ENCODE data around the gene STX10. TPM values are rescaled to one million over a fixed set of nuclear protein-coding genes. Genes with fewer than 3 reads are reported as not detected.
"Not testable (repeated sequence)": the region's sequence is repeated elsewhere in the genome, so short reads cannot be mapped to it uniquely, and the experiment has no call there.

Gene STX10
- total RNA-seq, 8 experiments from 2014 or later: 23.4 to 57.5 (median 34.1) TPM

GRCh38 chr19:13176345-13176744 is 26.2 kb upstream of the STX10 start:
- in situ Hi-C loops (cut with MboI; ENCODE audit: low pct_unique_long_range_greater_than_20kb in 2 of 9, low sequenced_read_pairs in 9 of 9, unreplicated experiment in 9 of 9): no loop called here

DNA sequence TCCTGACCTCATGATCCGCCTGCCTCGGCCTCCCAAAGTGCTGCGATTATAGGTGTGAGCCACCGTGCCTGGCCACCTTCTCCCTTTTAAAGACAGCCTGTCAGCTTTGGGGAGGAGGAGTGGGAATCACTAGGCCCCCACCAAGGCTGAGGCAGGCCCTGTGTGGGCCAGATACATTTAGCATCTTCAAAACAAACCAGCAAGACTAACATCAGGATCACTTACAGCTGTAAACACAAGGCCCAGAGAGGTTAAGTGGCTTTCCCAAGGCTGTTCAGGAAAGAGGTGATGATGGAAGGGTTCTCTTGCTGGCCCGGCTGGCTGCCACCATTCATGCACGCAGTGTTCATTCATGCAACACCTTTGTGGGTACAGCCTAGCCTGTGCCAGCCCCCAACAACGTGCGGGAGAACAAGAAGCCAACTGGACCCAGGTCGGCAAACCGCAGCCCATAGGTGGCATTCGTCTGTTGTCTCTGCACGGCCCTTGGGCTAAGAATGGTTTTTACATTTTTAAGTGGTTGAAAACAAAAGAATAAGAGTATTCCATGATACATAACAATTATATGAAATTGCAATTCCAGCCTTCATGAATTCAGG is 23.1 kb upstream of the STX10 start:
- in situ Hi-C loops (cut with MboI; ENCODE audit: low pct_unique_long_range_greater_than_20kb in 2 of 9, low sequenced_read_pairs in 9 of 9, unreplicated experiment in 9 of 9): no loop called here
- WGBS, 10 experiments: 44 to 100% (median 87%) methylated on average over 3 to 9 of the region's 12 CpGs; no CpG with 5 or more reads in 3 of the 10 experiments
- ATAC-seq (replicated peaks in 6 of 8): no peak
- Histone ChIP-seq H3K4me3 (no peak overlapping the region), H3K4me1 (replicated peaks in 1 of 2) (peaks cover 0 to 6% of the 10 kb centered on the region in 2 donors), H3K27ac (no peak overlapping the region)

More at GRCh38 chr19:13176345-13176744, 26.2 kb upstream of the STX10 start:
- Histone ChIP-seq H3K4me1 (replicated peaks in 1 of 2) (peaks cover 0 to 6% of the 10 kb centered on the region in 2 donors), H3K4me3 (no peak overlapping the region), H3K27ac (no peak overlapping the region)
- ATAC-seq (replicated peaks in 6 of 8): peak in 1 of 8 experiments; percentile 35
- 0 to 75% (median 38%) methylated on average over 1 to 6 of the region's 8 CpGs; no CpG with 5 or more reads in 2 of the 10 experiments for WGBS, 10 experiments

DNA sequence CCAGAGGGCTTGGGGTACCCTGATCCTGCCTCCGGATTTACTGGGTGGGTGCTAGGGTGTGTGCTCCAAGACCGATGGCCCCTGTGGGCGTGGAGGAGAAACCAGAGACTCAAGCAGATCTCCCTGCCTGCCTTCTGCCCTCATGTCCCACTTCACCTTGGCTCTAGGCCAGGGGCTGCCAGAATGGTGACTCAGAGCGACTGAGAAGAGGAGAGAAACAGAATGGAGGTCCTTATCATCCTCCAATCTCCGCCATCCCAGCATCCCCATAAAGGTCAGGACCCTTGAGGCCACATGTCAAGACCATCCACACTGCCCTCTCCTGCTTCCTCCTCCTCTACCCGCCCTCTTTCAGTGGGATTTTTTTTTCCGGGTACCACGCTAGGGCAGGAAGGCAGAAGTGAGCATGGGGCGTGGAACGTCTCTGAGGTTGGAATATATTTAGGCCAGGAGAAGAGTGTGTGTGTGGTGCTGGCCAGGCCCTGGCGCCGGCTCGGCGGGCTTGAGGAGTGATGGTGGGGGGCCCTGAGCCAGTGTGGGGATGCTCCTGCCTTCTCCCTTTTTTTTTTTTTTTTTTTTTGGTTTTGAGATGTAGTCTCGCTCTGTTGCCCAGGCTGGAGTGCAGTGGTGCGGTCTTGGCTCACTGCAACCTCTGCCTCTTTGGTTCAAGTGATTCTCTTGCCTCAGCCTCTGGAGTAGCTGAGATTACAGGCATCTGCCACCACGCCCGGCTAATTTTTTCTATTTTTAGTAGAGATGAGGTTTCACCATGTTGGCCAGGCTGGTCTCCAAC is 22.4 kb upstream of the STX10 start:
- no peak overlapping the region for H3K4me3 ChIP-seq
- ATAC-seq (replicated peaks in 6 of 8): peak in 6 of 8 experiments; percentile 8 to 57 (median 30)
- no peak overlapping the region for H3K27ac ChIP-seq
- 13 to 93% (median 40%) methylated on average over 2 to 5 of the region's 18 CpGs; no CpG with 5 or more reads in 5 of the 10 experiments for WGBS, 10 experiments
- peaks cover 3 to 11% of the 10 kb centered on the region in 2 donors for H3K4me1 ChIP-seq (replicated peaks in 1 of 2)
- in situ Hi-C loops (cut with MboI; ENCODE audit: low pct_unique_long_range_greater_than_20kb in 2 of 9, low sequenced_read_pairs in 9 of 9, unreplicated experiment in 9 of 9): no loop called here

DNA sequence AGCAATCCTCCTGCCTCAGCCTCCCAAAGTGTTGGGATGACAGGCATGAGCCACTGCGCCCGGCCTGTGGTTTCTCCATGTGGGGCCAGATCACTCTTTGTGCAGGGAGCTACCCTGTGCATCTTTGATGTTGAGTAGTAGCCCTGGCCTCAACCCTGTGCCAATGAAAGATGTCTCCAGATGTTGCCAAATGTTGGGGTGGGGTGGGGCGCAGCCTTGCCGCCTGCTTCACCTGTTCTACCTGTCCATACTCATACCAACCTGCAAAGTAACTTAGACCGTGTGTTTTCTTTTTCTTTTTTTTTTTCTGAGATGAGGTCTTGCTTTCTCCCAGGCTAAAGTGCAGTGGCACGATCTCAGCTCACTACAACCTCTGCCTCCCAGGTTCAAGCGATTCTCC is 21.0 kb upstream of the STX10 start:
- Histone ChIP-seq H3K4me3 (no peak overlapping the region), H3K27ac (no peak overlapping the region), H3K4me1 (replicated peaks in 1 of 2) (peaks cover 9 to 16% of the 10 kb centered on the region in 2 donors)
- WGBS, 10 experiments: 77 to 100% (median 97%) methylated on average over 1 to 5 of the region's 7 CpGs; no CpG with 5 or more reads in 1 of the 10 experiments
- ATAC-seq (replicated peaks in 6 of 8): no peak
- in situ Hi-C loops (cut with MboI; ENCODE audit: low pct_unique_long_range_greater_than_20kb in 2 of 9, low sequenced_read_pairs in 9 of 9, unreplicated experiment in 9 of 9): no loop called here

DNA sequence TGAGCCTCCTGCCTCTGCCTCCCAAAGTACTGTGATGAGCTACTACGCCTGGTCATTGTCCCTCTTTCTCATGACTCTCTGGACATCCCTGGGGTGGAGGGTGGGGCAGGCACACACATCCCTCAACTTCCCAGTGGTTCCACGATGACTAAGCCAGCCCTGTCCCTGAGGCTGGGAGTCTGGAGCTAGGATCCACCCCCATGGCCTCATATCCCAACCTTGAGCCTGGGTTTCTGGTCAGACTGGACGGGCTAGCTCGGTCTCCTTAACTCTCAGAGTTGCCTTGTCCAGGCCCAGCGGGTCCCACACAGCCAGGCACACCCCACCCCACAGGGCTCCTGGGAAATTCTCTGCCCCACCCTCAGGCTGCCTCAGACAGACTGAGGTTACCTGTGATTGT is 19.6 kb upstream of the STX10 start:
- 0 to 100% (median 80%) methylated on average over 1 to 2 of the region's 5 CpGs; no CpG with 5 or more reads in 5 of the 10 experiments for WGBS, 10 experiments
- in situ Hi-C loops (cut with MboI; ENCODE audit: low pct_unique_long_range_greater_than_20kb in 2 of 9, low sequenced_read_pairs in 9 of 9, unreplicated experiment in 9 of 9): no loop called here
- no peak overlapping the region for H3K27ac ChIP-seq
- H3K4me3 ChIP-seq: no peak overlapping the region
- peaks cover 15 to 22% of the 10 kb centered on the region in 2 donors for H3K4me1 ChIP-seq (replicated peaks in 1 of 2)
- ATAC-seq (replicated peaks in 6 of 8): peak in 3 of 8 experiments; percentile 7 to 41 (median 33)

- ATAC-seq (replicated peaks in 6 of 8); in situ Hi-C loops (cut with MboI; ENCODE audit: low pct_unique_long_range_greater_than_20kb in 2 of 9, low sequenced_read_pairs in 9 of 9, unreplicated experiment in 9 of 9); H3K4me3 ChIP-seq; H3K27ac ChIP-seq: not testable (repeated sequence)
- 100% methylated on average over 1 to 2 of the region's 3 CpGs; no CpG with 5 or more reads in 4 of the 10 experiments for WGBS, 10 experiments
- peaks cover 28 to 29% of the 10 kb centered on the region in 2 donors for H3K4me1 ChIP-seq (replicated peaks in 1 of 2)
Observed at GRCh38 chr19:13166151-13166550, 16.0 kb upstream of the STX10 start.

GRCh38 chr19:13165162-13165997 is 15.2 kb upstream of the STX10 start:
- ATAC-seq (replicated peaks in 6 of 8): no peak
- H3K4me1 ChIP-seq (replicated peaks in 1 of 2): peaks cover 28 to 29% of the 10 kb centered on the region in 2 donors
- no peak overlapping the region for H3K4me3 ChIP-seq
- in situ Hi-C loops (cut with MboI; ENCODE audit: low pct_unique_long_range_greater_than_20kb in 2 of 9, low sequenced_read_pairs in 9 of 9, unreplicated experiment in 9 of 9): no loop called here
- peak overlapping the region; percentile 91 to 96 for H3K27ac ChIP-seq
- WGBS, 10 experiments: 6 to 96% (median 67%) methylated on average over 1 to 12 of the region's 19 CpGs; no CpG with 5 or more reads in 1 of the 10 experiments

DNA sequence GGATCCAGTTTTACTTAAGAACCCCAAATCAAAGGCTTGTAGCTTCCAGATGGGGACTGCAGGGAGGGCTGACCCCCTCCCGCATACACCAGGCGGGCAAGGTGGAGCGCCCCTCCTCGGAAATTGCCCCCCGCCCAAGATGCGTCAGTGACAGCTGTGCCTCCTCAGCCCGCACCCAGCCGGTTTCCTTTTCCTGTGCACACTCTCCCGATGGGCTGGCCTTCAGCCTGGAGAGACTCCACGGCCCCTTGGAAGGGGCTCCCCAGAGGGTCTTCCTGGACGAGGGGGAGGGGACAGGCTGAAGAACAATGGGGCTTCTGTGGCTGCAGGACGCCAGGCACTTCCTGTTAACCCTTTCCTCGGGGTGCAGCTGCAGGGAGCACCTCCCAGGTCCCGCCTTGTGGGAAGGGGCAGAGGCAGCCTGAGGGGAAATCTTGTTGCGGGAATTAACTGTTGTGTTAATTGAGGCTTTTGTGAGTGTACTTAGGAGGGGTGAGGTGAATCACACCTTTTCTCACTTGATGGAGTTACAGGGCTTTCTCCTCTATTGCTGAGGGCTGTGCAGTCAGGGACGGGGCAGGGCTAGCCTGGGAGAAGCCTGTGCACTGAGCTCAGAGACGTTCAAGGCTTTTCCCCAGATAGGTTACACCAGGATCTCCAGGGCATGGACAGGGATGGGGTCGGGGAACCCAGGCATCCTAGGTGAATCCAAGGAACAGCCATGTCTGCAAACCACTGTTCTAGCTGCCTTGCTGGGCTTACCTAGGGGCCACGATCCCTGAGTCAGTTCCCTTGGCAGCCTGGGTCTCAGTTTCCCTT is 14.4 kb upstream of the STX10 start:
- H3K4me3 ChIP-seq: peak overlapping the region; percentile 7 to 41 (median 15)
- ATAC-seq (replicated peaks in 6 of 8): peak; percentile 4 to 72 (median 62)
- peak overlapping the region; percentile 91 to 96 for H3K27ac ChIP-seq
- WGBS, 10 experiments: 0 to 40% (median 32%) methylated on average over 1 to 4 of the region's 19 CpGs; no CpG with 5 or more reads in 6 of the 10 experiments
- in situ Hi-C loops (cut with MboI; ENCODE audit: low pct_unique_long_range_greater_than_20kb in 2 of 9, low sequenced_read_pairs in 9 of 9, unreplicated experiment in 9 of 9): no loop called here
- H3K4me1 ChIP-seq (replicated peaks in 1 of 2): peaks cover 28 to 29% of the 10 kb centered on the region in 2 donors

- peak overlapping the region; percentile 91 to 96 for H3K27ac ChIP-seq
- WGBS, 10 experiments: 0 to 20% (median 0%) methylated on average over 1 of the region's 20 CpGs; no CpG with 5 or more reads in 7 of the 10 experiments
- in situ Hi-C loops (cut with MboI; ENCODE audit: low pct_unique_long_range_greater_than_20kb in 2 of 9, low sequenced_read_pairs in 9 of 9, unreplicated experiment in 9 of 9): no loop called here
- peak overlapping the region; percentile 7 to 41 (median 15) for H3K4me3 ChIP-seq
- ATAC-seq (replicated peaks in 6 of 8): peak; percentile 16 to 75 (median 69)
- H3K4me1 ChIP-seq (replicated peaks in 1 of 2): peaks cover 28 to 29% of the 10 kb centered on the region in 2 donors
Observed at GRCh38 chr19:13163609-13164342, 13.6 kb upstream of the STX10 start.

DNA sequence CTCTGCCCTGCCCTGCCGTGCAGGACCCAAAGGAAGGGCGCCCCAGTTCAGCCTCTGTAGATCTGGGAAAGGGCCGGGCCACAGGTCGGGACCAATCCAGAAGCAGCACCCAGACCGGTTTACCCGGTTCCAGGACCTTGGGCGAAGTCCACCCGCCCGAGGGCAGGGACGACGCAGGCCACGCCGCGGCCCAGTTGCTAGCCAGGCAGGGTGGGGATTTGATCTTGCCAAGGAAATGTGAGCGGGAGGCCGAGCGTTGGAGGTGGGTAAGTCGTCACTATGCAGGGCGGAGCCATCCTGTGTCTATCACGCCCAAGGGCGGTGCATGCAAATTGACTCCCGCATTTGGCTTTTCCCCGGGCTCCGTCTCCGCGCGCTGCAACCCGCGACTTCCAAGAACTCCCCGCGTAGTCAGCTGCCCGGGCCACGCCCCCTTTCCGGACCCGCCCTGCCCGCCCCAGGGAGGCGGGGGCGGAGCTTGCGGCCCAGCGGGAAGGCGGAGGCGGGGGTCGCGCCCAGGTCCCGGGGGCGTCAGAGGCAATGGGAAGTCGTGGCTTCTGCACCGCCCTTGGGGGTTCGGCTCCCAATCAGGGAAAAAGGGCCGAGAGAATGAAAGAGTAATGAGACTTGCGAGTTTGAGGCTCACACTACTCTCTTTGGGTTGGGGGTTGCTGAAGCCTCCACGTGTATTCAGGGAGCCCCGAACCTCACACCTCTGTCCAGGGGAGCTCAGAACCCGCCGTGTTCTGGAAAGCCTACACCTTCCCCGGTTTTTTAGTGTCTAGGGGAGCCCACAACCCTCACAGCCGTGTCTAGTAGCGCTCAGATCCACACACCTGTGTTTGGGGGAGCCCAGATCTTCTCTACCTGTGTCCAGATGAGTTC is 12.8 kb upstream of the STX10 start:
- Histone ChIP-seq H3K4me3 (peak overlapping the region; percentile 22 to 41 (median 27)), H3K4me1 (replicated peaks in 1 of 2) (peaks cover 28% of the 10 kb centered on the region in 2 donors), H3K27ac (peak overlapping the region; percentile 91 to 96)
- in situ Hi-C loops (cut with MboI; ENCODE audit: low pct_unique_long_range_greater_than_20kb in 2 of 9, low sequenced_read_pairs in 9 of 9, unreplicated experiment in 9 of 9): no loop called here
- ATAC-seq (replicated peaks in 6 of 8): peak; percentile 61 to 71 (median 66)
- WGBS, 10 experiments: 0 to 9% (median 1%) methylated on average over 1 to 9 of the region's 58 CpGs; no CpG with 5 or more reads in 6 of the 10 experiments

GRCh38 chr19:13160557-13160956 is 10.4 kb upstream of the STX10 start:
- 60 to 67% methylated on average over 1 of the region's 1 CpG; no CpG with 5 or more reads in 8 of the 10 experiments for WGBS, 10 experiments
- Histone ChIP-seq H3K4me3 (no peak overlapping the region), H3K27ac (no peak overlapping the region), H3K4me1 (replicated peaks in 1 of 2) (peaks cover 25 to 26% of the 10 kb centered on the region in 2 donors)
- no peak for ATAC-seq (replicated peaks in 6 of 8)
- in situ Hi-C loops (cut with MboI; ENCODE audit: low pct_unique_long_range_greater_than_20kb in 2 of 9, low sequenced_read_pairs in 9 of 9, unreplicated experiment in 9 of 9): no loop called here
